ENCODE results near the gene CASKIN2.

DNA sequence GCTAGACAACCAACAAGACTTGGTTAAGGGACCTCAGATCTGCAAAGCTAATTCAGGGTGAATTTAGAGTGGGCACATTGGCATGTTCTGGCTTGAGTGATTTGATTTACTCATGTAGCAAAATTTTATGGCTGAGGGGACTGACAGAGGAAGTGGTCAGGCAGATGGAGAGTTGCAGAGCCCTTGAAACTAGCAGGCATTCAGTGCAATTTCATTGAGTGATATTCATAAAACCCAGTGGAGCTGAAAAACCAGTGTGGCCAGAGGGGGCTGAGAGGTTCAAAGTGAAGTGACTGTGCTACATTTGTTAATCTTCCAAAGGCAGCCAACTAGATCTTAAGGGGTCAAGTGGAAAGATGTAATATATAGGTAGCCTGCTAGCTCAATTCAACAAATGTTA is 61.1 kb downstream of the CASKIN2 start:
- TF ChIP-seq, protein P1, sequence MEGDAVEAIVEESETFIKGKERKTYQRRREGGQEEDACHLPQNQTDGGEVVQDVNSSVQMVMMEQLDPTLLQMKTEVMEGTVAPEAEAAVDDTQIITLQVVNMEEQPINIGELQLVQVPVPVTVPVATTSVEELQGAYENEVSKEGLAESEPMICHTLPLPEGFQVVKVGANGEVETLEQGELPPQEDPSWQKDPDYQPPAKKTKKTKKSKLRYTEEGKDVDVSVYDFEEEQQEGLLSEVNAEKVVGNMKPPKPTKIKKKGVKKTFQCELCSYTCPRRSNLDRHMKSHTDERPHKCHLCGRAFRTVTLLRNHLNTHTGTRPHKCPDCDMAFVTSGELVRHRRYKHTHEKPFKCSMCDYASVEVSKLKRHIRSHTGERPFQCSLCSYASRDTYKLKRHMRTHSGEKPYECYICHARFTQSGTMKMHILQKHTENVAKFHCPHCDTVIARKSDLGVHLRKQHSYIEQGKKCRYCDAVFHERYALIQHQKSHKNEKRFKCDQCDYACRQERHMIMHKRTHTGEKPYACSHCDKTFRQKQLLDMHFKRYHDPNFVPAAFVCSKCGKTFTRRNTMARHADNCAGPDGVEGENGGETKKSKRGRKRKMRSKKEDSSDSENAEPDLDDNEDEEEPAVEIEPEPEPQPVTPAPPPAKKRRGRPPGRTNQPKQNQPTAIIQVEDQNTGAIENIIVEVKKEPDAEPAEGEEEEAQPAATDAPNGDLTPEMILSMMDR (IDR thresholded peaks at IDR 0.05): no peak
- TF ChIP-seq CHD4 (IDR thresholded peaks at IDR 0.05; ENCODE audit: borderline replicate concordance): no peak
- TF ChIP-seq, protein P2, sequence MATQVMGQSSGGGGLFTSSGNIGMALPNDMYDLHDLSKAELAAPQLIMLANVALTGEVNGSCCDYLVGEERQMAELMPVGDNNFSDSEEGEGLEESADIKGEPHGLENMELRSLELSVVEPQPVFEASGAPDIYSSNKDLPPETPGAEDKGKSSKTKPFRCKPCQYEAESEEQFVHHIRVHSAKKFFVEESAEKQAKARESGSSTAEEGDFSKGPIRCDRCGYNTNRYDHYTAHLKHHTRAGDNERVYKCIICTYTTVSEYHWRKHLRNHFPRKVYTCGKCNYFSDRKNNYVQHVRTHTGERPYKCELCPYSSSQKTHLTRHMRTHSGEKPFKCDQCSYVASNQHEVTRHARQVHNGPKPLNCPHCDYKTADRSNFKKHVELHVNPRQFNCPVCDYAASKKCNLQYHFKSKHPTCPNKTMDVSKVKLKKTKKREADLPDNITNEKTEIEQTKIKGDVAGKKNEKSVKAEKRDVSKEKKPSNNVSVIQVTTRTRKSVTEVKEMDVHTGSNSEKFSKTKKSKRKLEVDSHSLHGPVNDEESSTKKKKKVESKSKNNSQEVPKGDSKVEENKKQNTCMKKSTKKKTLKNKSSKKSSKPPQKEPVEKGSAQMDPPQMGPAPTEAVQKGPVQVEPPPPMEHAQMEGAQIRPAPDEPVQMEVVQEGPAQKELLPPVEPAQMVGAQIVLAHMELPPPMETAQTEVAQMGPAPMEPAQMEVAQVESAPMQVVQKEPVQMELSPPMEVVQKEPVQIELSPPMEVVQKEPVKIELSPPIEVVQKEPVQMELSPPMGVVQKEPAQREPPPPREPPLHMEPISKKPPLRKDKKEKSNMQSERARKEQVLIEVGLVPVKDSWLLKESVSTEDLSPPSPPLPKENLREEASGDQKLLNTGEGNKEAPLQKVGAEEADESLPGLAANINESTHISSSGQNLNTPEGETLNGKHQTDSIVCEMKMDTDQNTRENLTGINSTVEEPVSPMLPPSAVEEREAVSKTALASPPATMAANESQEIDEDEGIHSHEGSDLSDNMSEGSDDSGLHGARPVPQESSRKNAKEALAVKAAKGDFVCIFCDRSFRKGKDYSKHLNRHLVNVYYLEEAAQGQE (IDR thresholded peaks at IDR 0.05): no peak
- no peak for TF ChIP-seq HDAC2 (IDR thresholded peaks at IDR 0.05)
- TF ChIP-seq EP300 (IDR thresholded peaks at IDR 0.05): no peak
- TF ChIP-seq HEYL (CRISPR knock-in tag; IDR thresholded peaks at IDR 0.05): no peak

All from A549 (cell line).